WTC11 (cell line): Measurements from ENCODE around the gene S100P. TPM values are rescaled to one million over a fixed set of nuclear protein-coding genes. Genes with fewer than 3 reads are reported as not detected.

Experiments
- ATAC-seq: fragments of 200-7000 bp; cut with Tn5 transposase; 2 replicates; pipeline ENCODE4 v1.10.0; 2021; ENCODE audit warnings: mild to moderate bottlenecking, moderate library complexity
- CTCF ChIA-PET: fragments of 300-600 bp; sonication (Branson Sonifier 250); formaldehyde crosslinking; loops from one replicate; lab custom pipeline; 2021; ENCODE audit warnings: antibody characterized with exemption; lab: Charles Lee
- POLR2A ChIA-PET: fragments of 350-600 bp; sonication (Branson Sonifier 250); formaldehyde crosslinking; loops from one replicate; lab custom pipeline; 2021; ENCODE audit warnings: antibody characterized with exemption; lab: Charles Lee
- DNase-seq: peaks from one replicate; pipeline ENCODE4 v3.0.0; 2021; ENCODE audit warnings: low spot score
- H3K27ac Mint-ChIP-seq: 2 replicates; pipeline ENCODE4 v1.8.0; 2021; ENCODE audit warnings: mixed read lengths
- H3K27me3 Mint-ChIP-seq: 2 replicates; pipeline ENCODE4 v1.8.0; 2021; ENCODE audit warnings: low read depth, mild to moderate bottlenecking, moderate library complexity, mixed read lengths
- H3K36me3 Mint-ChIP-seq: 2 replicates; pipeline ENCODE4 v1.8.0; 2021; ENCODE audit warnings: mixed read lengths
- H3K4me1 Mint-ChIP-seq: 2 replicates; pipeline ENCODE4 v1.8.0; 2022; ENCODE audit warnings: mixed read lengths
- H3K4me3 Mint-ChIP-seq: 2 replicates; pipeline ENCODE4 v1.8.0; 2021; ENCODE audit warnings: mild to moderate bottlenecking, moderate library complexity, mixed read lengths
- H3K9me3 Mint-ChIP-seq: 2 replicates; pipeline ENCODE4 v1.8.0; 2021; ENCODE audit warnings: mixed read lengths
- AFF4 ChIP-seq: sonication (generic); formaldehyde crosslinking; IDR thresholded peaks from 2 replicates; pipeline ENCODE4 v1.8.1; 2023; ENCODE audit warnings: mild to moderate bottlenecking, missing genetic modification reagents, borderline replicate concordance
- ARID4B ChIP-seq: sonication (generic); formaldehyde crosslinking; IDR thresholded peaks from 2 replicates; pipeline ENCODE4 v1.8.0; 2023; ENCODE audit warnings: missing genetic modification reagents, mild to moderate bottlenecking, borderline replicate concordance
- ATF3 ChIP-seq: sonication (generic); formaldehyde crosslinking; conservative IDR thresholded peaks from 2 replicates; pipeline ENCODE4 v1.8.1; 2022; ENCODE audit warnings: mild to moderate bottlenecking, missing genetic modification reagents
- E2F1 ChIP-seq: sonication (generic); formaldehyde crosslinking; IDR thresholded peaks from 2 replicates; pipeline ENCODE4 v1.8.0; 2022; ENCODE audit warnings: mild to moderate bottlenecking, missing genetic modification reagents
- E2F4 ChIP-seq: sonication (generic); formaldehyde crosslinking; IDR thresholded peaks from 2 replicates; pipeline ENCODE4 v1.8.1; 2022; ENCODE audit warnings: low read depth, mild to moderate bottlenecking, moderate library complexity, missing genetic modification reagents, borderline replicate concordance
- E2F5 ChIP-seq: sonication (generic); formaldehyde crosslinking; IDR thresholded peaks from 2 replicates; pipeline ENCODE4 v1.8.1; 2022; ENCODE audit warnings: mild to moderate bottlenecking, moderate library complexity, missing genetic modification reagents
- FOXJ3 ChIP-seq: sonication (generic); formaldehyde crosslinking; IDR thresholded peaks from 2 replicates; pipeline ENCODE4 v1.9.0; 2021; ENCODE audit warnings: missing genetic modification reagents, mild to moderate bottlenecking, borderline replicate concordance
- FOXP1 ChIP-seq: sonication (generic); formaldehyde crosslinking; IDR thresholded peaks from 2 replicates; pipeline ENCODE4 v1.8.0; 2022; ENCODE audit warnings: missing genetic modification reagents, mild to moderate bottlenecking, moderate library complexity, borderline replicate concordance
- GABPB1 ChIP-seq: sonication (generic); formaldehyde crosslinking; IDR thresholded peaks from 2 replicates; pipeline ENCODE4 v1.8.1; 2023; ENCODE audit warnings: mild to moderate bottlenecking, missing genetic modification reagents
- HMGXB4 ChIP-seq: sonication (generic); formaldehyde crosslinking; IDR thresholded peaks from 2 replicates; pipeline ENCODE4 v1.8.1; 2023; ENCODE audit warnings: mild to moderate bottlenecking, moderate library complexity, missing genetic modification reagents
- NR1H2 ChIP-seq: sonication (generic); formaldehyde crosslinking; IDR thresholded peaks from 2 replicates; pipeline ENCODE4 v1.9.0; 2021; ENCODE audit warnings: mild to moderate bottlenecking, moderate library complexity, missing genetic modification reagents
- PREB ChIP-seq: sonication (generic); formaldehyde crosslinking; IDR thresholded peaks from 2 replicates; pipeline ENCODE4 v1.8.1; 2022; ENCODE audit warnings: mild to moderate bottlenecking, missing genetic modification reagents, moderate library complexity, borderline replicate concordance
- PRRX2 ChIP-seq: fragments of 250-450 bp; sonication (Bioruptor Pico); IDR thresholded peaks from 2 replicates; pipeline ENCODE4 v1.8.0; 2021; ENCODE audit warnings: mild to moderate bottlenecking
- RELA ChIP-seq: sonication (generic); formaldehyde crosslinking; IDR thresholded peaks from 2 replicates; pipeline ENCODE4 v1.8.1; 2022; ENCODE audit warnings: missing genetic modification reagents, mild to moderate bottlenecking, borderline replicate concordance
- RORB ChIP-seq: fragments of 250-450 bp; sonication (Bioruptor Pico); IDR thresholded peaks from 2 replicates; pipeline ENCODE4 v1.9.0; 2021; ENCODE audit warnings: mild to moderate bottlenecking
- SOX15 ChIP-seq: fragments of 250-450 bp; sonication (Bioruptor Pico); IDR thresholded peaks from 2 replicates; pipeline ENCODE4 v1.9.0; 2021; ENCODE audit warnings: mild to moderate bottlenecking
- ZNF232 ChIP-seq: sonication (generic); formaldehyde crosslinking; IDR thresholded peaks from 2 replicates; pipeline ENCODE4 v1.8.0; 2022; ENCODE audit warnings: mild to moderate bottlenecking, missing genetic modification reagents
- ZNF416 ChIP-seq: fragments of 250-450 bp; sonication (Bioruptor Pico); IDR thresholded peaks from 2 replicates; pipeline ENCODE4 v1.9.0; 2021; ENCODE audit warnings: mild to moderate bottlenecking, inconsistent platforms
- total RNA-seq: library from RNA; stranded (reverse); gene quantifications from 3 replicates; pipeline ENCODE4 v1.2.3, GENCODE V29; 2021

The S100P gene
- total RNA-seq, 1 experiment from 2014 or later, result not detected

- TF ChIP-seq PRRX2 (CRISPR knock-in tag) (no peak), ZNF416 (CRISPR knock-in tag) (no peak), SOX15 (no peak), RELA (CRISPR knock-in tag) (no peak), PREB (CRISPR knock-in tag) (no peak)
Observed at GRCh38 chr4:6696611-6697010, 2.9 kb downstream of the S100P start (continued).

- POLR2A ChIA-PET, result no interaction called here
- no peak for TF ChIP-seq FOXJ3 (CRISPR knock-in tag)
- no peak for TF ChIP-seq E2F4 (CRISPR knock-in tag)
- TF ChIP-seq E2F5 (CRISPR knock-in tag), result no peak
- TF ChIP-seq FOXP1, result no peak
- no peak for TF ChIP-seq ARID4B
- no peak for TF ChIP-seq HMGXB4 (CRISPR knock-in tag)
- no peak for TF ChIP-seq E2F1
- no peak for TF ChIP-seq ZNF232 (CRISPR knock-in tag)
- no peak for TF ChIP-seq NR1H2
- no peak for TF ChIP-seq AFF4 (CRISPR knock-in tag)
- no peak for TF ChIP-seq ATF3 (CRISPR knock-in tag)
- no peak for TF ChIP-seq RORB (CRISPR knock-in tag)
- TF ChIP-seq GABPB1 (CRISPR knock-in tag), result no peak
- TF ChIP-seq, all 79 proteins: peak for 0
- no peak overlapping the region for H3K27ac Mint-ChIP-seq
- H3K4me1 Mint-ChIP-seq, result peaks cover 3% of the 10 kb centered on the region; the same call in 1 of the 2 replicates
- H3K27me3 Mint-ChIP-seq, result no peaks in the 10 kb centered on the region
- ATAC-seq (no peak), DNase-seq (no peak)
- CTCF ChIA-PET, result no interaction called here
- peaks cover 5% of the 10 kb centered on the region; the same call in 1 of the 2 replicates for H3K36me3 Mint-ChIP-seq
- H3K4me3 Mint-ChIP-seq, result no peak overlapping the region
- H3K9me3 Mint-ChIP-seq, result no peaks in the 10 kb centered on the region
Observed at GRCh38 chr4:6697131-6697530, 3.5 kb downstream of the S100P start.
